Cardiac fibroblast (primary cell): ENCODE data around the gene NMNAT2.

Source experiments
- DNase-seq, 2 donors: peaks; one replicate each; pipeline versions ENCODE4 v3.0.0 to v3.0.0-alpha.2; 2010; ENCODE audit warnings: low read depth in 2 of 2
- H3K4me3 ChIP-seq, 2 donors: replicated peaks in 1 of 2; 1 replicate in 1 of 2; 2 replicates in 1 of 2; pipeline ENCODE4 v1.5.1; 2011; ENCODE audit warnings: low read depth in 2 of 2, low read length in 2 of 2, mild to moderate bottlenecking in 2 of 2, moderate library complexity in 1 of 2
- CTCF ChIP-seq: IDR thresholded peaks from one replicate; pipeline ENCODE4 v1.5.1; 2011; ENCODE audit warnings: low read depth, mild to moderate bottlenecking, low read length, inconsistent platforms

The NMNAT2 gene

GRCh38 chr1:183363972-183364371, 54.2 kb downstream of the NMNAT2 start:
- no peak overlapping the region for H3K4me3 ChIP-seq
- peak; percentile 61 to 93 for DNase-seq
- TF ChIP-seq CTCF = no peak

- TF ChIP-seq CTCF = no peak
- DNase-seq = no peak
- no peak overlapping the region for H3K4me3 ChIP-seq
Observed at GRCh38 chr1:183361081-183361480, 57.1 kb downstream of the NMNAT2 start.

GRCh38 chr1:183360473-183360872, 57.7 kb downstream of the NMNAT2 start:
- no peak for TF ChIP-seq CTCF
- no peak for DNase-seq
- no peak overlapping the region for H3K4me3 ChIP-seq

GRCh38 chr1:183356534-183357182, 61.5 kb downstream of the NMNAT2 start:
- TF ChIP-seq CTCF = no peak
- H3K4me3 ChIP-seq = no peak overlapping the region
- no peak for DNase-seq

GRCh38 chr1:183355797-183356196, 62.4 kb downstream of the NMNAT2 start:
- TF ChIP-seq CTCF = no peak
- no peak overlapping the region for H3K4me3 ChIP-seq
- no peak for DNase-seq

- no peak overlapping the region for H3K4me3 ChIP-seq
- TF ChIP-seq CTCF = no peak
- DNase-seq = no peak
Observed at GRCh38 chr1:183355181-183355580, 63.0 kb downstream of the NMNAT2 start.

GRCh38 chr1:183353597-183353996, 64.6 kb downstream of the NMNAT2 start:
- DNase-seq = peak in 1 of 2 donors; percentile 7
- TF ChIP-seq CTCF = no peak

More at GRCh38 chr1:183353597-183353996, 64.6 kb downstream of the NMNAT2 start:
- no peak overlapping the region for H3K4me3 ChIP-seq
